HCT116 (cell line): ENCODE measurements around the gene EIF4E3. TPM values are rescaled to one million over a fixed set of nuclear protein-coding genes. Genes with fewer than 3 reads are reported as not detected.

Experiments
- ATAC-seq: fragments of 200-7000 bp; cut with Tn5 transposase; 2 replicates; pipeline ENCODE4 v1.9.1; 2020; ENCODE audit warnings: mild to moderate bottlenecking, moderate library complexity
- BruUV-seq: library from RNA; stranded (reverse); fragments of 400-500 nt; replicated peaks from 2 replicates; lab custom pipeline; 2021; lab: Mats Ljungman, UMichigan
- CTCF ChIA-PET: fragments of 300-600 bp; sonication (Branson Sonifier 250); formaldehyde crosslinking; loops from one replicate; lab custom pipeline; 2021; ENCODE audit warnings: antibody characterized with exemption; lab: Charles Lee
- POLR2A ChIA-PET: fragments of 300-600, 350-600 bp; sonication (Branson Sonifier 250); formaldehyde crosslinking; loops from one replicate; lab custom pipeline; 2021; ENCODE audit warnings: antibody characterized with exemption; lab: Charles Lee
- RAD21 ChIA-PET, 2 experiments: fragments of 300-600 bp; sonication (Branson Sonifier 250); formaldehyde crosslinking; loops; one replicate each; lab custom pipeline; 2023; ENCODE audit warnings: low total read pairs in 2 of 2; ENCODE audit not compliant: uncharacterized antibody in 2 of 2, unreplicated experiment in 2 of 2, low non-redundant PET in 1 of 2; lab: Charles Lee
- DNase-seq: peaks from one replicate; pipeline ENCODE4 v3.0.0-alpha.2; 2010; ENCODE audit warnings: low read depth, low spot score
- H2AFZ ChIP-seq: fragments of 200-600 bp; shearing (Covaris generic), sonication (generic); 2 replicates; pipeline ENCODE4 v1.6.1; 2017; ENCODE audit warnings: low read depth, mixed run types, mixed read lengths, antibody characterized with exemption, low read length; ENCODE audit not compliant: poor library complexity, severe bottlenecking
- H3K27ac ChIP-seq: 2 replicates; pipeline ENCODE4 v1.5.1; 2012; ENCODE audit warnings: low read depth, low read length
- H3K27me3 ChIP-seq: fragments of 200-600 bp; sonication (generic); 2 replicates; pipeline ENCODE4 v1.6.1; 2016; ENCODE audit warnings: mixed run types, low read length, mixed read lengths; ENCODE audit not compliant: insufficient read depth
- H3K36me3 ChIP-seq, 2 experiments: fragments of 200-500 bp in 1 of 2; fragments of 200-600 bp in 1 of 2; sonication (Bioruptor generic) in 1 of 2; sonication (generic) in 1 of 2; 2 replicates each; pipeline versions ENCODE4 v1.5.1 to v1.6.1; 2014 to 2016; ENCODE audit warnings: low read length in 2 of 2, inconsistent platforms in 1 of 2, mixed read lengths in 1 of 2, mixed run types in 1 of 2; ENCODE audit not compliant: insufficient read depth in 2 of 2, control insufficient read depth in 1 of 2
- H3K4me1 ChIP-seq, 2 experiments: fragments of 200-600 bp in 1 of 2; sonication (generic) in 1 of 2; 2 replicates each; pipeline versions ENCODE4 v1.5.1 to v1.6.1; 2012 to 2017; ENCODE audit warnings: low read length in 2 of 2, inconsistent platforms in 1 of 2, mild to moderate bottlenecking in 1 of 2, mixed read lengths in 1 of 2, mixed run types in 1 of 2, moderate library complexity in 1 of 2; ENCODE audit not compliant: insufficient read depth in 2 of 2, control insufficient read depth in 1 of 2
- H3K4me2 ChIP-seq: fragments of 200-600 bp; sonication (generic); 2 replicates; pipeline ENCODE4 v1.6.1; 2017; ENCODE audit warnings: mixed run types, low read length, mixed read lengths
- H3K4me3 ChIP-seq, 2 experiments: fragments of 200-600 bp in 1 of 2; sonication (generic) in 1 of 2; replicated peaks in 1 of 2; 2 replicates each; pipeline ENCODE4 v1.5.1; 2011 to 2016; ENCODE audit warnings: low read length in 2 of 2, control low read depth in 1 of 2, low read depth in 1 of 2, mild to moderate bottlenecking in 1 of 2, mixed read lengths in 1 of 2, mixed run types in 1 of 2
- H3K79me2 ChIP-seq: fragments of 200-600 bp; sonication (generic); 2 replicates; pipeline ENCODE4 v1.6.1; 2017; ENCODE audit warnings: mild to moderate bottlenecking, mixed run types, low read length, moderate library complexity, mixed read lengths; ENCODE audit not compliant: insufficient read depth
- H3K9ac ChIP-seq: fragments of 200-600 bp; sonication (generic); 2 replicates; pipeline ENCODE4 v1.6.1; 2016; ENCODE audit warnings: low read length, mixed read lengths
- H3K9me2 ChIP-seq: fragments of 200-600 bp; sonication (generic), shearing (Covaris generic); 2 replicates; pipeline ENCODE4 v1.6.1; 2017; ENCODE audit warnings: mixed run types, mild to moderate bottlenecking, moderate library complexity; ENCODE audit not compliant: insufficient read depth
- H3K9me3 ChIP-seq, 2 experiments: fragments of 200-500 bp in 1 of 2; fragments of 200-600 bp in 1 of 2; sonication (Bioruptor generic) in 1 of 2; sonication (generic) in 1 of 2; 2 replicates each; pipeline ENCODE4 v1.6.1; 2014 to 2017; ENCODE audit warnings: low read length in 2 of 2, mixed read lengths in 2 of 2, inconsistent platforms in 1 of 2, low read depth in 1 of 2, mild to moderate bottlenecking in 1 of 2, mixed run types in 1 of 2, moderate library complexity in 1 of 2; ENCODE audit not compliant: control insufficient read depth in 1 of 2, insufficient read depth in 1 of 2
- H4K20me1 ChIP-seq: fragments of 200-600 bp; sonication (generic), shearing (Covaris generic); 2 replicates; pipeline ENCODE4 v1.6.1; 2017; ENCODE audit warnings: mixed run types, mild to moderate bottlenecking, moderate library complexity; ENCODE audit not compliant: insufficient read depth
- ATF3 ChIP-seq: IDR thresholded peaks from 2 replicates; pipeline ENCODE4 v1.6.1; 2012
- CBX3 ChIP-seq: IDR thresholded peaks from 2 replicates; pipeline ENCODE4 v1.6.1; 2012; ENCODE audit warnings: low read depth
- CEBPB ChIP-seq: IDR thresholded peaks from 2 replicates; pipeline ENCODE4 v1.6.1; 2012; ENCODE audit warnings: low read depth
- ELF1 ChIP-seq: IDR thresholded peaks from 2 replicates; pipeline ENCODE4 v1.6.1; 2012; ENCODE audit warnings: low read depth, borderline replicate concordance
- EZH2 ChIP-seq: fragments of 200-600 bp; sonication (generic); IDR thresholded peaks from 2 replicates; pipeline ENCODE4 v1.6.1; 2017; ENCODE audit warnings: antibody characterized with exemption, mixed run types
- FOSL1 ChIP-seq: IDR thresholded peaks from 2 replicates; pipeline ENCODE4 v1.6.1; 2012; ENCODE audit warnings: low read depth
- SIN3A ChIP-seq: IDR thresholded peaks from 2 replicates; pipeline ENCODE4 v1.6.1; 2012; ENCODE audit warnings: low read depth
- TCF7L2 ChIP-seq: IDR thresholded peaks from 2 replicates; pipeline ENCODE4 v1.7.0; 2011; ENCODE audit warnings: borderline replicate concordance, inconsistent platforms; ENCODE audit not compliant: insufficient read depth, insufficient read length; ENCODE audit errors: extremely low read depth
- YY1 ChIP-seq: IDR thresholded peaks from 2 replicates; pipeline ENCODE4 v1.6.1; 2011; ENCODE audit warnings: low read length, low read depth, moderate library complexity, mild to moderate bottlenecking; ENCODE audit not compliant: insufficient replicate concordance; ENCODE audit errors: extremely low read depth
- ZBTB33 ChIP-seq: IDR thresholded peaks from 2 replicates; pipeline ENCODE4 v1.6.1; 2011; ENCODE audit warnings: mild to moderate bottlenecking, low read length, moderate library complexity; ENCODE audit not compliant: insufficient replicate concordance; ENCODE audit errors: extremely low read depth
- ZFX ChIP-seq: fragments of 450-650 bp; IDR thresholded peaks from 2 replicates; pipeline ENCODE4 v1.6.1; 2017
- ZNF274 ChIP-seq: fragments of 200-500 bp; sonication (Bioruptor generic); IDR thresholded peaks from 2 replicates; pipeline ENCODE4 v1.6.1; 2014; ENCODE audit warnings: mild to moderate bottlenecking, low read depth, low read length, inconsistent platforms
- intact Hi-C: fragments of 100-400 bp; cut with micrococcal nuclease; formaldehyde crosslinking; loops from 2 replicates; pipeline ENCODE4 v1.10.0; 2022
- total RNA-seq: library from RNA; stranded (reverse); gene quantifications from one replicate; pipeline ENCODE4 v1.2.1, GENCODE V29; 2021; ENCODE audit not compliant: unreplicated experiment
- TF ChIP-seq, protein P1 (sequence below): IDR thresholded peaks from 2 replicates; pipeline ENCODE4 v1.6.1; 2012
- TF ChIP-seq, protein P2 (sequence below), 3 experiments: fragments of 200-600 bp in 1 of 3; sonication (generic) in 1 of 3; IDR thresholded peaks in 2 of 3; conservative IDR thresholded peaks in 1 of 3; 2 replicates each; pipeline ENCODE4 v1.5.1; 2012 to 2017; ENCODE audit warnings: low read depth in 2 of 3, low read length in 2 of 3, antibody characterized with exemption in 1 of 3, borderline replicate concordance in 1 of 3, control low read depth in 1 of 3, mild to moderate bottlenecking in 1 of 3, mixed read lengths in 1 of 3, mixed run types in 1 of 3, moderate library complexity in 1 of 3; ENCODE audit not compliant: insufficient read depth in 1 of 3
- TF ChIP-seq, protein P3 (sequence below): IDR thresholded peaks from 2 replicates; pipeline ENCODE4 v1.6.1; 2012; ENCODE audit warnings: low read depth

Gene EIF4E3
- total RNA-seq, 1 experiment from 2014 or later, result 6.0 TPM

DNA sequence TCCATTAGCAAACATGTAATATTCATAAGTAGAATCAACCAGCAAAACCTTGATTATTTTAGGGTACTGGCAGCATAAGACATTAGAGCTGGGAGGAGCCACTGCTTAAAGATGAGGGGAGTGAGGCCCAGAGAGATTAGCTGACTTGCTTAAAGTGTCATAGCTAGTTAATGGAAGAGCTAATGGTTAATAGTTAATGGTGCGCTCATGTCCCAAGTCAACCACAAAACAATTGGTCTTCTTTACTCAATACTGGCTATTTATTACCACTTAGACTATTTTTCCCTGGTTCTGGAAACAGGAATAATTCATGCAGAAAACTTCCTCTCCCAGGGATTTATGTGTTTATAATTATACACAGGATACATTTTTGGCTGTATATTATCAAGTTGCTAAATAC lies 33.1 kb downstream of the EIF4E3 start:
- Histone ChIP-seq H3K36me3 (no peaks in the 10 kb centered on the region), H3K9me3 (no peaks in the 10 kb centered on the region), H2AFZ (no peak overlapping the region), H4K20me1 (no peaks in the 10 kb centered on the region), H3K9me2 (no peaks in the 10 kb centered on the region), H3K79me2 (no peaks in the 10 kb centered on the region), H3K9ac (no peak overlapping the region), H3K27me3 (no peaks in the 10 kb centered on the region; the same call in 1 of the 2 replicates), H3K4me2 (no peak overlapping the region), H3K27ac (no peak overlapping the region), H3K4me1 (peaks cover 0 to 7% of the 10 kb centered on the region in 2 experiments; a peak in 3 of 4 replicates), H3K4me3 (no peak overlapping the region)
- ChIA-PET CTCF (no interaction called here), POLR2A (no interaction called here), RAD21 (no interaction called here)
- no peak for TF ChIP-seq YY1
- TF ChIP-seq ZBTB33, result no peak
- no peak for TF ChIP-seq SIN3A
- TF ChIP-seq, protein P1, sequence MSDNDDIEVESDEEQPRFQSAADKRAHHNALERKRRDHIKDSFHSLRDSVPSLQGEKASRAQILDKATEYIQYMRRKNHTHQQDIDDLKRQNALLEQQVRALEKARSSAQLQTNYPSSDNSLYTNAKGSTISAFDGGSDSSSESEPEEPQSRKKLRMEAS, result no peak
- no peak for TF ChIP-seq FOSL1
- no peak for TF ChIP-seq ATF3
- TF ChIP-seq ELF1, result no peak
- TF ChIP-seq CEBPB, result no peak
- TF ChIP-seq ZFX, result no peak
- TF ChIP-seq ZNF274, result no peak
- no peak for TF ChIP-seq EZH2
- no peak for TF ChIP-seq TCF7L2
- no peak for TF ChIP-seq CBX3
- TF ChIP-seq, protein P2, sequence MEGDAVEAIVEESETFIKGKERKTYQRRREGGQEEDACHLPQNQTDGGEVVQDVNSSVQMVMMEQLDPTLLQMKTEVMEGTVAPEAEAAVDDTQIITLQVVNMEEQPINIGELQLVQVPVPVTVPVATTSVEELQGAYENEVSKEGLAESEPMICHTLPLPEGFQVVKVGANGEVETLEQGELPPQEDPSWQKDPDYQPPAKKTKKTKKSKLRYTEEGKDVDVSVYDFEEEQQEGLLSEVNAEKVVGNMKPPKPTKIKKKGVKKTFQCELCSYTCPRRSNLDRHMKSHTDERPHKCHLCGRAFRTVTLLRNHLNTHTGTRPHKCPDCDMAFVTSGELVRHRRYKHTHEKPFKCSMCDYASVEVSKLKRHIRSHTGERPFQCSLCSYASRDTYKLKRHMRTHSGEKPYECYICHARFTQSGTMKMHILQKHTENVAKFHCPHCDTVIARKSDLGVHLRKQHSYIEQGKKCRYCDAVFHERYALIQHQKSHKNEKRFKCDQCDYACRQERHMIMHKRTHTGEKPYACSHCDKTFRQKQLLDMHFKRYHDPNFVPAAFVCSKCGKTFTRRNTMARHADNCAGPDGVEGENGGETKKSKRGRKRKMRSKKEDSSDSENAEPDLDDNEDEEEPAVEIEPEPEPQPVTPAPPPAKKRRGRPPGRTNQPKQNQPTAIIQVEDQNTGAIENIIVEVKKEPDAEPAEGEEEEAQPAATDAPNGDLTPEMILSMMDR (IDR thresholded peaks at IDR 0.05 in 2 of 3, conservative IDR thresholded peaks at IDR 0.05 in 1 of 3; ENCODE audit: borderline replicate concordance in 1 of 3, insufficient read depth in 1 of 3, low read depth in 2 of 3, low read length in 2 of 3), result no peak
- TF ChIP-seq, protein P3, sequence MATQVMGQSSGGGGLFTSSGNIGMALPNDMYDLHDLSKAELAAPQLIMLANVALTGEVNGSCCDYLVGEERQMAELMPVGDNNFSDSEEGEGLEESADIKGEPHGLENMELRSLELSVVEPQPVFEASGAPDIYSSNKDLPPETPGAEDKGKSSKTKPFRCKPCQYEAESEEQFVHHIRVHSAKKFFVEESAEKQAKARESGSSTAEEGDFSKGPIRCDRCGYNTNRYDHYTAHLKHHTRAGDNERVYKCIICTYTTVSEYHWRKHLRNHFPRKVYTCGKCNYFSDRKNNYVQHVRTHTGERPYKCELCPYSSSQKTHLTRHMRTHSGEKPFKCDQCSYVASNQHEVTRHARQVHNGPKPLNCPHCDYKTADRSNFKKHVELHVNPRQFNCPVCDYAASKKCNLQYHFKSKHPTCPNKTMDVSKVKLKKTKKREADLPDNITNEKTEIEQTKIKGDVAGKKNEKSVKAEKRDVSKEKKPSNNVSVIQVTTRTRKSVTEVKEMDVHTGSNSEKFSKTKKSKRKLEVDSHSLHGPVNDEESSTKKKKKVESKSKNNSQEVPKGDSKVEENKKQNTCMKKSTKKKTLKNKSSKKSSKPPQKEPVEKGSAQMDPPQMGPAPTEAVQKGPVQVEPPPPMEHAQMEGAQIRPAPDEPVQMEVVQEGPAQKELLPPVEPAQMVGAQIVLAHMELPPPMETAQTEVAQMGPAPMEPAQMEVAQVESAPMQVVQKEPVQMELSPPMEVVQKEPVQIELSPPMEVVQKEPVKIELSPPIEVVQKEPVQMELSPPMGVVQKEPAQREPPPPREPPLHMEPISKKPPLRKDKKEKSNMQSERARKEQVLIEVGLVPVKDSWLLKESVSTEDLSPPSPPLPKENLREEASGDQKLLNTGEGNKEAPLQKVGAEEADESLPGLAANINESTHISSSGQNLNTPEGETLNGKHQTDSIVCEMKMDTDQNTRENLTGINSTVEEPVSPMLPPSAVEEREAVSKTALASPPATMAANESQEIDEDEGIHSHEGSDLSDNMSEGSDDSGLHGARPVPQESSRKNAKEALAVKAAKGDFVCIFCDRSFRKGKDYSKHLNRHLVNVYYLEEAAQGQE, result no peak
- ATAC-seq, result no peak
- no peak for DNase-seq
- BruUV-seq, result no TSS peak
- intact Hi-C loops, result no loop called here
